A549 treated with AZD9567 at 1 μM for 4 hours (cell line): ENCODE data around the gene KCTD11. TPM values are rescaled to one million over a fixed set of nuclear protein-coding genes. Genes with fewer than 3 reads are reported as not detected.

Experiments
- total RNA-seq: library from RNA; stranded (reverse); fragments of 200-300 nt; extraction: Qiagen RNA extraction; gene quantifications from 5 replicates; pipeline ENCODE4 v1.2.3, GENCODE V29; 2022; ENCODE audit not compliant: insufficient read depth

Gene KCTD11
- total RNA-seq, result 10.3 to 15.0 TPM (median 13.0 TPM) in 5 replicates

DNA sequence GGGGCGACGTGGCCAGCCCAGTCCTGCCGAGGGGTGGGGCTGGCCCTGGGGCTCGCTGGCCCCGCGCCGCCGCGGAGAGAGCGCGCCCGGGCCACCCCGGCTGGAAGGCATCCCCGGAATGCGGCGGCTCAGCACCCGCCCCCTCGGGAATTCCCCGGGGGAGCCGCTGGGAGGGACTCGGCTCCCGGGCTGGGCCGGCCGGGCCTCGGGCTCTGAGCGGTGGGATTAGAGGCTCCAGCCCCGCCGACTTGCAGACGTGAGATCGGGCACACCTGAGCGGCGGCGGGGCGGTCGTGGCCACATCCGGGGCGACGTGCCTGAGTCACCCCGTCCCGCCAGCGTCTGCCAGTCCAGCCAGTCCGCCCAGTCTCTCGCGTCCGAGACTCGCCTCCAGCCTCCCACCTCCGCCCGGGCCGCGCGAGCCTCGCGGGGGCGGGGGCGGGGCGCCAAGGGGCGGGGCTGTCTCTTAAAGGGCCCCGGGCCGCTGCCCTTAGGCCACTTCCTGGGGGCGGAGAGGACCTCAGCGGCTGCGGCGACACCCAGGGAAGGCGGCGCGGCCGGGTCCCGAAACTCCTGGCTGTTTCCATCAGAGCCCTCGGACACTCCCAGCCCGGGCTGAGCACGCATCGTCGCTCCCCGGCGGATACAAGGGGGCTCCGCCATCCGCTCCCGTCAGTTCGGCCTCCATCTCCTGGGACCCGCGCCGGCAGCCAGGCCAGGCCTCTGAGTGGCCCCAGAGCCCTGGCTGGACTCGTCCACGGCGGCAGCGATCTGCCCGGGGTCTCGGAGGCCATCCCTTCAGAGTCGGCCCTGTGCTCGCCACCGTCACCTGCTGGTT, at the start of gene KCTD11:
TSS of gene KCTD11 (plus strand) at position 498 of the 838 bp plus-strand sequence.

DNA sequence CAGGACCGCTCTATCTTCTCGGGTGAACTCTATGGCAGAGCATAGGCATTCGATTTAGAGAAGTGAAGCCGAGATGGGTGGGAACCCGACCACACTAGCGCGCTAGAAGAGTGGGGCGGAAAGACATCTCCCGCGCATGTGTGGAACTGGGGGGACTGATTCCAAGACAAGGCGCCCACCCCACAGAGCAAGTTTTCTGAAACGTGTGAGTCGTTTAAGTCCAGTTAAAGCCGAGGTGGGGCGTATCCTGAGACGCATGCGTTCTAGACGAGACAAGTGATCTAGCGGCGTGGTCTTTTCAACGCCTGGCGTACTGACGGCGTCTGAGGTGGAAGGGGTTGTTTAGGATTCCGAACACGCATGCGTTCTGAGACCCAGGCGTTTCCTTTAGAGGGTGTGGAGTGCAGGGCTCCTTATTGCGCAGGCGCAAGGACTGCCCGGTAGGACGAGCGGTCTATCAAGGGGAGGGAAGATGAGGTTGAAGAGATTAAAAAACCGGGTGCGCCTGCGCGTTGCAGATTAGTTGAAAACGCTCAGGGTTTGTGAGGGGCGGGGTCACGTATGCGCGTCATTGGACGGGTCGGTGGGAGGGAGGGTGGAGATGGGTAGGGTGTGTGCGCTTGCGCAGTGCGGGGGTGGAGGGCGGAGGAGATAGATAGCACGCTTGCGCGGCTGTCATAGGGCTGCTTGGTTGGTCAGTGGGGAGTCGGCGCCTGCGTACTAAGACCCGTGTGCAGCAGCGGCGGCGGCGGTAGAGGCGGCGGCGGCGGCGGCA, 44.9 kb upstream of the KCTD11 start, which contains the start of gene EIF5A:
TSS of gene EIF5A (plus strand) at position 718 of the 775 bp plus-strand sequence. CDS start 2,008 bp downstream, outside the sequence.

DNA sequence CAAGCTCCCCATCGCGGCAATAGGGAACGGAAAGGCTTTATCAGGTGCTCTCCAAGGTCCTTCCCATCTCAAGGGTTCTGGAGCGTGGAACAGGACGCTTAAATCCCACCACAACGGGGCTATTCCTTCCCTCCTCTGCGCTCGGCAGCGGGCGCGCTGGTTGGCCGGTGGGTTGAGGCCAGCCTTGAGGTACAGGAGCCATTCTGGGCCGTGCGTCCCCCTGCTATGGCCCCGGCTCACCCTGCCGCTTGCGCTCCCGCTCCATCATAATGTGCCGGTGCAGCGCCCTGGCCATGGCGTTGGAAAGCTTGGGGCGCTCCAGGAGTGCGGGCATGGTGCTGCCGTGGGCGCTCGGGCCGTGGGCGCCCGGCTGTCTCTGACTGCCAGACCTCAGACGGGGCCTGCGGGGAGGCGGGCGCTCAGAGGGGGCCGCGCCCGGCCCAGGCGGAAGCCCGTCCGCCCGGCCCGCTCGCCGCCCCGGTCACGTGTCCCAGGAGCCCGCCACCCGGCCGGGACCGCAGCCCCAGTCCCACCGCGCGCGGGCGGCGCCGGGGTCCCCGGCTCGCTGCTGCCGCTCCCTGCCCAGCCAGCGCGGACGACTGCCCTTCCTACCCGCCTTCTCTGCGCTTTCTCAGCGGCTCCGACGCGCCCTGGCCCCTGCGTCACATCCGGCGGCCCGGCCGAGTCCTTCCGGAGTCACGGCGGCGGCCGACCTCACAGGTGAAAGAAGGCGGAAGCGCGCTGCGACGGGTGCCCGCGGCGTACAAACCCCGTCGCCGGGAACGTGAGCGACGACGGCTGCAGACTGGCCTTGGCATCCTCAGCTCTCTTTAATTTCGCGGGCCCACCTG, 37.0 kb upstream of the KCTD11 start, which contains the start of gene GPS2:
TSS of gene GPS2 (minus strand) at position 642 of the 851 bp plus-strand sequence. CDS start at position 334, 308 bp downstream.

DNA sequence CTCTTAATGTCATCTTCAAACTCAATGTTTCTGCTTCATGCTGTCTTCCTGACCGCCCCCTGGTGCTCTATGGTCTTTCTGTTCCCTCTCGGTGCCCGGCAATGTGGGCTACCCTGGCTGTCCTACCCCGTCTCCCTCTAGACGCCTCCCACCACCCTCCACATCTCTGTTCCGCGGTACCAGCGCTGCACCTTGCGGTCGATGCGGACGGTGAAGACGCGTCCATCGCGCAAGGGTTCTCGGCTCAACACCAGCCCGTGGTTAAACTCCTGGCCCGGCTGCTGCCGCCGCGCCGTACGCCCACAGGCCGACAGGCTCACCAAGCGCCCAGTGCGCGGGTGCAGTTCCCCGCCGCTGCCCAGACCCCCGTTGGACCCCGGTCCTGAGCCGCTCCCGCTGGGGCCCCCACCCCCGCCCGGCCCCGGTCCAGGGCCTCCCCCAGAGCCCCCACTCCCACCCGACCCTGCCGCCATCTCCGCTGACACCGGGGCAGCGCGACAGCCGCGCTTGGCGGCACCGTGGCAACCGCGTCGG, 23.1 kb upstream of the KCTD11 start, which contains the start of gene NEURL4:
TSS of gene NEURL4 (minus strand) at position 496 of the 534 bp plus-strand sequence. CDS start at position 473, 23 bp downstream.

DNA sequence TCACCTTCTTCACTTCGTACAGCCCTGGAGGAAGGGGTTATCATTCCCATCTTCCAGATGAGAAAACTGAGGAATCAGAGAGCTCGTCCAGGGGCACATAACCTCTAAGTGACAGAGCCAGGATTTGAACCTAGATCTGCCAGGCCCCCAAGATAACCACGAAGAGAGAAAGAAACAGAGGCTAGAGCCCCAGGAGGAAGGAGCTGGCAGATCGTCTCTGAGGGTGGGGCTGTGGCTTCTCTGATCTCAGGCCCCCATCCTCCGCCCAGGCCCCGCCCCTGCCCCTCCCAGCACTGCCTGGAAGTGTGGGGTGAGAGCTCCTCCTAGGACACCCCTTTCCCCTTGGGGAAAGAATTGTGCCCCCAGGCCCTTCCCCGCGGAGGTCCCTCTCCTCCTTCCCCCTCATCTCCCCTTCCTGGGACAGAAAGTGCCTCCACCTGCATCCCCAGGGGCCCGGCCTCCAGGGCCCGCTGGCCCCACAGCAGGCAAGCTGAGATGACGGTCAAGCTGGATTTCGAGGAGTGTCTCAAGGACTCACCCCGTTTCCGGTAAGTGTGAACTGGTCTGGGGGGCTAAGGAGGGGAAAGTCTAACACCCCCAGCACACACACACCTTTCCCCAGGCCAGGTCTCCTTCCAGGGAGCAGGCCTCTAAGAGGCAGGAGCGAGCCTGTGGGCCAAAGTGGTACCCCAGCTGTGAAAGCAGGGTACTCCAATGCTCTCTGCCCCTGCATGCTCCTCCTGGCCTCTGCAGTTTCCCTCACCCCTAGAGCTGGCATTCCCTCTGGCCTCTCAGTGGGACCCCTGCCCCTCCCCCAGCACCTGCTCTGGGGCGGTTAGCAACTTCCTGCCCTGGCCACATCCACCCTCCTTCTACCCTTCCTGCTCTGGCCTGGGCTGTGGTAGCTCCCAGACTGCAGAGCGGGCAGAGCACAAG, 15.5 kb upstream of the KCTD11 start, which contains the start of gene ACAP1:
TSS of gene ACAP1 (plus strand) at position 290 of the 936 bp plus-strand sequence. CDS start at position 496, 206 bp downstream.

DNA sequence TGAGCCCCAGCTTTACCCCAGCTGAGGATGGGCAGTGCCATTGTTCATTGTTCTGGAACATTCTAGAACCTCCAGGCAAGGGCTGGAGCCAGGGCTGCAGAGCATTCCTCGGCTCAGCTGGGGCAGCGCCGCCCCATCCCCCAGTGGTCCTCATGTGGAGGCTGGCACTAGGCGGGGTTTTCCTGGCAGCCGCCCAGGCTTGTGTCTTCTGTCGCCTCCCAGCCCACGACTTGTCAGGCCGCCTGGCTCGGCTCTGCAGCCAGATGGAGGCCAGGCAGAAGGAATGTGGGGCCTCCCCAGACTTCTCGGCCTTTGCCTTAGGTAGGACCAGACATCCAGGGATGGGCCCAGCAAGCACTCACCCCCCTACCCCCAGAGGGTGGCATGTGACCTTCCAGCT, 3.1 kb downstream of the KCTD11 start, which contains the start of gene TMEM95:
TSS of gene TMEM95 (plus strand) at position 104 of the 400 bp plus-strand sequence. CDS start at position 153, 49 bp downstream.

DNA sequence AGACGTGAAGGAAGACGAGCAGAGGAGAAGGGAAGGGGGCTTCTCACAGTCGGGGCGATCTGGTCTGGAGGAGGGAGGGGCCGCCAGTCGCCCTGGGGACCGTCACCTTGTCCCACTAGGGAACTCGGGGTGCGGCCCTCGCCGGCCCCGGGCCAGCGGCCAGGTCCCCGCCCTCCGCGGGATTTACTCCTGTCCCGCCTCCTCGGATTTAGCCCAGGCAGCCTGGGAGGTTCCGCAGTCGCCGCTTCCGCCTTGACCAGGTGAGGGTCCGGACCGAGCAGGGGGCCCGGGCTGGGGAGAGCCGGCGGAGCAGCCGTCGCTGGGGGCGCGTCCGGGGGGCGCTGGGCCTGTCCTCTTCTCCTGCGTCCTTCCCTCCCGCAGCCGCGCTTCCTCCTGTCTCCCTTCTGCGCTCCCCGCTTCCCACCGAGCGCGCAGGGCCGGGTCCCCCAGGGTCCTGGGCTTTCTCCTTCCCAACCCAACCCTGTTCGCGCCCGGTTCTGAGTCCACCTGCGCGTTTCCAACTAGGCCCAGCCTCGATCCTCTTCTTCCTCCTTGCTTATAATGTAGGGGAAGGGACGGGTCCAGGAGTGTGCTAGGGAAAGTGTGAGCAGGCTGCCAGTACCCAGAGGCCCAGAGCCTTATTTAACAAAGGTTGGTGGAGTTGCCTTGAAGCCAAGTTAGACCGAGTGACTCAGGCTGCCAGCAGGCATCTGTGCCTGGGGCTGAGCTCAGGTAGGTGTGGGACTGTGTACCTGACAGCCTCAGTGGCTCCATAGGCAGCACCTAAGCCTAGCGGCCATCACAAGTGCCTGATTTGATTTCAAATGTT, 29.1 kb downstream of the KCTD11 start, which contains the start of gene TNK1:
TSS of gene TNK1 (plus strand) at position 235 of the 829 bp plus-strand sequence. CDS start 1,838 bp downstream, outside the sequence.

DNA sequence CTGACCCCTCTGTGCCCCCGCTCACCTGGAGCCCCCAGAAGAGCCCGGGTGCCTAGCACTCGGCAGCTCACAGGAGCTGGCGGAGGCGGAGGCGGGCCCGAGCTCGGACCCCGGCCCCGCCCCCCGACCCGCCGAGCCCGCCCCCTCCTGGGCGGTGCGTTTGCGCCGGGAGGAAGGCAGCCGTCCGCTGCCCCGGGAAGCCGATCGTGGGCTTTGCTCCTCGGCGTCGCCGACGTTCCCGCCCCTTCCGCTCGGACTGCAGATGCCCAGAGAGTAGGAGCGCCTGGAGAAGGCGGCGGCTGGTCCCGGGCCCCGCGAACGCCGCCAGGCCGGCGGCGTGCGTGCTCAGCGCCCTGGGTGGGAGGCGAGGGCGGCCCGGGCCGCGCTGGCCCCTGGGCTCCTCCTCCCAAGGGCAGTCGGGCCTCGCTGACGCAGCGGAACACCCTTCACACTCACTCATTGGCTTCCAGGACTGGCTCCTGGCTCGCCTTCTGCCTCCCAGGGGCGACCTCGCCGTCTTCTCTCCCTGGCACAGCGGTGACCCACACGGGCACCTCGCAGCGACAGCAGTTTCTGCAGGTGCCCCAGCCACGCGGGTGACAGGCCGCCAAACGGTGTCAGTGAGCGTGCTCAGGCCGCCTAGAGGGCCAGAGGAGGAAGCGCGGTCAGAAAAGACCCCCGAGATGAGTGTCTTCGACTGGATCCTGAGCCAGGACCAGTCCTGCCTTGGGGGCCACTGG, 42.7 kb downstream of the KCTD11 start, which contains the start of gene PLSCR3:
TSS of gene PLSCR3 (minus strand) at position 74 of the 740 bp plus-strand sequence. CDS start 415 bp downstream, outside the sequence.

DNA sequence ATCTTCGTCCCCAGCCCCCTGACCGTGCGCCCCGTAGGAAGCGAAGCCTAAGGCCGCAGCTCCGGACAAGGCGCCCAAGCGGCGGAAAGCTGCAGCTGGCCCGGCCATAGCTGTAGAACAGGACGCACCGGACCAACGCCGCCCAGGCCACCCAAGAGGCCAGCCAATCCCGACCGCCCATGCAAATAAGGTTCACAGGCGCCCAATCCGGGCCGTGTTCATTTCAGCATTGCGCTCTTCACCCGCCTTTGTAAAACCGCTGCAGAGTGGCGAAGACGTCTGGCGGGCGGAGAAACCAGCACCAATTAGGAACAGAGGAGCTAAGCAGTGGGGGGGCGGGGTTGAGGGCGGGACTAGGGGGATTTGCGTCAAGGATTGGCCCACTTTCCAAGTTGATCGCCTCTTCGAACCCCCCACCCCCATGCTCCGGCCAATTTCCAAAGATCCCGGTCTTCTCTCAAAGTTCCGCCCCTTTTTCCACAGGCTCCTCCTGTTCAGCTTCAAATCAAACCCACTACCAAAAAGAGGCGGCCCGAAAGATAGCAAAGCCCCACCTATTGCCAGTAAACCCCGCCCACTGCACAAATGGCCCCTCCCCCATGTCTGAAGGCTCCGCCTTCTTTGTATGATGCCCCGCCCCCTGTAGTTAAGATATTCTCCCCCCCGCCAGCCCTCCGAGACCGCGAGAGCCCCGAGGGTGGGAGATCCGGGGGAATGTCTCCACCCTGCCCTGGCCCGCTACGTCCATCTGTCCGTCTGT, 52.2 kb downstream of the KCTD11 start, which contains the start of gene TMEM256:
TSS of gene TMEM256 (minus strand) at position 121 of the 760 bp plus-strand sequence. CDS start at position 108, 13 bp downstream.

Other genes starting within 250 kb of the KCTD11 start
- 1.5 TPM in 1 of 5 replicates, not detected in the others for gene ASGR2, start 237.3 kb upstream of the KCTD11 start, total RNA-seq
- gene ASGR1, start 172.8 kb upstream of the KCTD11 start, total RNA-seq, result 0.70 to 1.2 TPM (median 0.90 TPM) in 4 of 5 replicates, not detected in the other
- gene DLG4, start 132.3 kb upstream of the KCTD11 start, total RNA-seq, result 5.9 to 6.9 TPM (median 6.2 TPM) in 5 replicates
- gene ACADVL, start 132.2 kb upstream of the KCTD11 start, total RNA-seq, result 264 to 485 TPM (median 439 TPM) in 5 replicates
- 29.2 to 43.3 TPM (median 42.3 TPM) in 5 replicates for gene DVL2, start 117.6 kb upstream of the KCTD11 start, total RNA-seq
- 67.2 to 91.5 TPM (median 83.0 TPM) in 5 replicates for gene PHF23, start 112.7 kb upstream of the KCTD11 start, total RNA-seq
- gene GABARAP, start 109.7 kb upstream of the KCTD11 start, total RNA-seq, result 638 to 734 TPM (median 663 TPM) in 5 replicates
- gene CTDNEP1, start 100.4 kb upstream of the KCTD11 start, total RNA-seq, result 202 to 277 TPM (median 222 TPM) in 5 replicates
- 115 to 144 TPM (median 128 TPM) in 5 replicates for gene ELP5, start 99.9 kb upstream of the KCTD11 start, total RNA-seq
- 1.4 to 1.8 TPM (median 1.6 TPM) in 4 of 5 replicates, not detected in the other for gene CLDN7, start 89.7 kb upstream of the KCTD11 start, total RNA-seq
- gene SLC2A4, start 70.4 kb upstream of the KCTD11 start, total RNA-seq, result 0.28 to 0.45 TPM (median 0.37 TPM) in 4 of 5 replicates, not detected in the other
- 0.46 to 0.72 TPM (median 0.60 TPM) in 4 of 5 replicates, not detected in the other for gene YBX2, start 57.5 kb upstream of the KCTD11 start, total RNA-seq
- gene EIF5A, start 44.5 kb upstream of the KCTD11 start, total RNA-seq, result 1,570 to 1,809 TPM (median 1,672 TPM) in 5 replicates
- gene GPS2, start 36.8 kb upstream of the KCTD11 start, total RNA-seq, result 91.5 to 113 TPM (median 108 TPM) in 5 replicates
- 30.5 to 37.6 TPM (median 36.4 TPM) in 5 replicates for gene NEURL4, start 22.8 kb upstream of the KCTD11 start, total RNA-seq
- gene ACAP1, start 15.6 kb upstream of the KCTD11 start, total RNA-seq, result 2.1 to 5.5 TPM (median 3.9 TPM) in 4 of 5 replicates, not detected in the other
- gene TMEM95, start 3.0 kb downstream of the KCTD11 start, total RNA-seq, result not detected in 5 replicates
- 1.4 to 1.7 TPM (median 1.6 TPM) in 5 replicates for gene TNK1, start 28.9 kb downstream of the KCTD11 start, total RNA-seq
- gene PLSCR3, start 42.4 kb downstream of the KCTD11 start, total RNA-seq, result 36.1 to 44.4 TPM (median 40.5 TPM) in 5 replicates
- 181 to 231 TPM (median 208 TPM) in 5 replicates for gene TMEM256, start 51.9 kb downstream of the KCTD11 start, total RNA-seq
- 12.4 to 20.9 TPM (median 18.3 TPM) in 5 replicates for gene NLGN2, start 55.7 kb downstream of the KCTD11 start, total RNA-seq
- gene SPEM1, start 68.2 kb downstream of the KCTD11 start, total RNA-seq, result 0.08 TPM in 2 of 5 replicates, not detected in the others
- gene SPEM2, start 73.5 kb downstream of the KCTD11 start, total RNA-seq, result 0.05 to 0.07 TPM (median 0.05 TPM) in 3 of 5 replicates, not detected in the others
- 0.02 to 0.06 TPM (median 0.02 TPM) in 3 of 5 replicates, not detected in the others for gene SPEM3, start 76.7 kb downstream of the KCTD11 start, total RNA-seq
- 7.5 to 12.0 TPM (median 11.6 TPM) in 5 replicates for gene TMEM102, start 83.3 kb downstream of the KCTD11 start, total RNA-seq
- gene FGF11, start 87.3 kb downstream of the KCTD11 start, total RNA-seq, result 0.67 to 1.3 TPM (median 0.74 TPM) in 4 of 5 replicates, not detected in the other
- 5.7 to 17.4 TPM (median 8.1 TPM) in 5 replicates for gene CHRNB1, start 92.9 kb downstream of the KCTD11 start, total RNA-seq
- 17.6 to 21.8 TPM (median 20.5 TPM) in 5 replicates for gene ZBTB4, start 127.5 kb downstream of the KCTD11 start, total RNA-seq
- not detected in 5 replicates for gene SLC35G6, start 129.3 kb downstream of the KCTD11 start, total RNA-seq
- gene POLR2A, start 132.2 kb downstream of the KCTD11 start, total RNA-seq, result 74.1 to 103 TPM (median 95.9 TPM) in 5 replicates
- 7.1 to 11.8 TPM (median 9.9 TPM) in 5 replicates for gene TNFSF12, start 196.9 kb downstream of the KCTD11 start, total RNA-seq
- gene TNFSF13, start 206.6 kb downstream of the KCTD11 start, total RNA-seq, result 0.40 to 0.92 TPM (median 0.66 TPM) in 4 of 5 replicates, not detected in the other
- gene SENP3, start 209.8 kb downstream of the KCTD11 start, total RNA-seq, result 70.1 to 96.6 TPM (median 91.7 TPM) in 5 replicates
- gene CD68, start 227.5 kb downstream of the KCTD11 start, total RNA-seq, result 23.5 to 28.8 TPM (median 28.1 TPM) in 5 replicates
- gene MPDU1, start 231.7 kb downstream of the KCTD11 start, total RNA-seq, result 112 to 167 TPM (median 117 TPM) in 5 replicates
- gene SOX15, start 237.9 kb downstream of the KCTD11 start, total RNA-seq, result 0.17 to 0.42 TPM (median 0.28 TPM) in 4 of 5 replicates, not detected in the other